Esophagus muscularis mucosa (tissue), 4 donors: ENCODE measurements around the gene KCNQ4. TPM values are rescaled to one million over a fixed set of nuclear protein-coding genes. Genes with fewer than 3 reads are reported as not detected.

Experiments
- DNase-seq: peaks from one replicate; pipeline ENCODE4 v3.0.0-alpha.2; 2017; ENCODE audit errors: extremely low spot score
- H3K27ac ChIP-seq, 4 donors: fragments of 200-600 bp; sonication (generic); replicated peaks in 1 of 4; 1 replicate in 3 of 4; 2 replicates in 1 of 4; pipeline ENCODE4 v1.5.1; 2016 to 2019; ENCODE audit warnings: mild to moderate bottlenecking in 1 of 4
- H3K27me3 ChIP-seq, 4 donors: fragments of 200-600 bp; sonication (generic); one replicate each; pipeline versions ENCODE4 v1.5.1 to v1.6.0; 2016 to 2019
- H3K36me3 ChIP-seq, 4 donors: fragments of 200-600 bp; sonication (generic); one replicate each; pipeline ENCODE4 v1.5.1; 2016 to 2019
- H3K4me1 ChIP-seq, 4 donors: fragments of 200-600 bp; sonication (generic); one replicate each; pipeline ENCODE4 v1.5.1; 2016 to 2019
- H3K4me3 ChIP-seq, 4 donors: fragments of 200-600 bp; sonication (generic); 1 replicate in 2 of 4; 2 replicates in 2 of 4; pipeline ENCODE4 v1.5.1; 2016 to 2019; ENCODE audit warnings: mild to moderate bottlenecking in 4 of 4, moderate library complexity in 1 of 4
- H3K9me3 ChIP-seq, 4 donors: fragments of 200-600 bp; sonication (generic); 1 replicate in 3 of 4; 2 replicates in 1 of 4; pipeline ENCODE4 v1.5.1; 2016 to 2019
- CTCF ChIP-seq, 3 experiments: fragments of 200-600 bp in 2 of 3; fragments of 450-650 bp in 1 of 3; sonication (generic) in 2 of 3; IDR thresholded peaks; one replicate each; pipeline ENCODE4 v1.5.1; 2017 to 2019; ENCODE audit warnings: antibody characterized with exemption in 3 of 3, mild to moderate bottlenecking in 2 of 3, moderate library complexity in 1 of 3
- EP300 ChIP-seq: sonication (generic); formaldehyde crosslinking; IDR thresholded peaks from one replicate; pipeline ENCODE4 v1.6.1; 2017; ENCODE audit warnings: antibody characterized with exemption
- POLR2A ChIP-seq: fragments of 450-650 bp; IDR thresholded peaks from one replicate; pipeline ENCODE4 v1.6.1; 2017; ENCODE audit warnings: antibody characterized with exemption, moderate library complexity, mild to moderate bottlenecking, low read depth
- POLR2AphosphoS5 ChIP-seq, 2 donors: sonication (generic); formaldehyde crosslinking; IDR thresholded peaks; one replicate each; pipeline ENCODE4 v1.6.1; 2017; ENCODE audit warnings: antibody characterized with exemption in 2 of 2
- WGBS: methylation state at CpG from one replicate; pipeline ENCODE4 v1.1.5; 2018; 5-methylcytosine and 5-hydroxymethylcytosine counted together
- intact Hi-C: fragments of 100-400 bp; cut with DNase I; formaldehyde crosslinking; loops from one replicate; pipeline ENCODE4 v1.15.1; 2023
- total RNA-seq, 4 donors: library from RNA; depleted of rRNA; stranded (reverse); fragments of >200 nt; gene quantifications; one replicate each; pipeline versions ENCODE4 v1.1.0 to v1.2.1, GENCODE V29; 2016

Gene KCNQ4
- total RNA-seq, 4 donors from 2014 or later = 9.3 to 22.0 (median 17.1) TPM

GRCh38 chr1:40750451-40750908, 33.1 kb upstream of the KCNQ4 start:
- no peak overlapping the region for H3K4me3 ChIP-seq
- no peak overlapping the region for H3K27ac ChIP-seq
- H3K4me1 ChIP-seq = peaks cover 20 to 41% (median 38%) of the 10 kb centered on the region in 4 donors
- H3K27me3 ChIP-seq = no peaks in the 10 kb centered on the region
- 83% methylated on average over 2 of the region's 2 CpGs for WGBS
- DNase-seq = no peak
- TF ChIP-seq POLR2A (no peak), CTCF (IDR thresholded peaks at IDR 0.05) (no peak), EP300 (no peak), POLR2AphosphoS5 (IDR thresholded peaks at IDR 0.05) (no peak)
- intact Hi-C loops = no loop called here
- no peaks in the 10 kb centered on the region for H3K9me3 ChIP-seq
- peaks cover 29 to 94% (median 57%) of the 10 kb centered on the region in 4 donors for H3K36me3 ChIP-seq

- no peaks in the 10 kb centered on the region for H3K9me3 ChIP-seq
- H3K36me3 ChIP-seq = peaks cover 29 to 95% (median 64%) of the 10 kb centered on the region in 4 donors
- 88% methylated on average over 4 of the region's 4 CpGs for WGBS
- peaks cover 14 to 40% (median 35%) of the 10 kb centered on the region in 4 donors for H3K4me1 ChIP-seq
- no peak overlapping the region for H3K4me3 ChIP-seq
- intact Hi-C loops = no loop called here
- no peak overlapping the region for H3K27ac ChIP-seq
- DNase-seq = no peak
- H3K27me3 ChIP-seq = no peaks in the 10 kb centered on the region
- TF ChIP-seq CTCF (IDR thresholded peaks at IDR 0.05) (no peak), POLR2AphosphoS5 (IDR thresholded peaks at IDR 0.05) (no peak), POLR2A (no peak), EP300 (no peak)
Observed at GRCh38 chr1:40751802-40752201, 31.8 kb upstream of the KCNQ4 start.

- no peak for DNase-seq
- 86% methylated on average over 8 of the region's 8 CpGs for WGBS
- peaks cover 21 to 99% (median 69%) of the 10 kb centered on the region in 4 donors for H3K36me3 ChIP-seq
- no peaks in the 10 kb centered on the region for H3K9me3 ChIP-seq
- no peak for TF ChIP-seq CTCF (IDR thresholded peaks at IDR 0.05)
- TF ChIP-seq POLR2AphosphoS5 (IDR thresholded peaks at IDR 0.05) = no peak
- TF ChIP-seq EP300 = no peak
- no peak for TF ChIP-seq POLR2A
- H3K27ac ChIP-seq = peak overlapping the region; percentile 69 to 83 (median 76)
- intact Hi-C loops = no loop called here
- H3K4me1 ChIP-seq = peaks cover 21 to 55% (median 48%) of the 10 kb centered on the region in 4 donors
- no peak overlapping the region for H3K4me3 ChIP-seq
- no peaks in the 10 kb centered on the region for H3K27me3 ChIP-seq
Observed at GRCh38 chr1:40753142-40753882, 30.3 kb upstream of the KCNQ4 start.

- WGBS = 79% methylated on average over 6 of the region's 8 CpGs
- H3K27me3 ChIP-seq = no peaks in the 10 kb centered on the region
- peaks cover 21 to 64% (median 57%) of the 10 kb centered on the region in 4 donors for H3K4me1 ChIP-seq
- TF ChIP-seq POLR2A = no peak
- peak; percentile 56 for TF ChIP-seq EP300
- peak; percentile 44 to 48 for TF ChIP-seq POLR2AphosphoS5 (IDR thresholded peaks at IDR 0.05)
- no peak for DNase-seq
- no peak overlapping the region for H3K4me3 ChIP-seq
- H3K36me3 ChIP-seq = peaks cover 17 to 99% (median 67%) of the 10 kb centered on the region in 4 donors
- peak overlapping the region; percentile 69 to 83 (median 76) for H3K27ac ChIP-seq
- H3K9me3 ChIP-seq = no peaks in the 10 kb centered on the region
- intact Hi-C loops = no loop called here
Observed at GRCh38 chr1:40754201-40754600, 29.4 kb upstream of the KCNQ4 start.

- intact Hi-C loops = no loop called here
- no peak for TF ChIP-seq CTCF (IDR thresholded peaks at IDR 0.05)
- TF ChIP-seq POLR2AphosphoS5 (IDR thresholded peaks at IDR 0.05) = peak in 1 of 2 donors; percentile 44
- H3K4me3 ChIP-seq = no peak overlapping the region
- H3K9me3 ChIP-seq = no peaks in the 10 kb centered on the region
- no peaks in the 10 kb centered on the region for H3K27me3 ChIP-seq
- DNase-seq = no peak
- WGBS = 60% methylated on average over 4 of the region's 4 CpGs
- peaks cover 9 to 99% (median 64%) of the 10 kb centered on the region in 4 donors for H3K36me3 ChIP-seq
- peak overlapping the region; percentile 69 to 83 (median 76) for H3K27ac ChIP-seq
- peaks cover 21 to 69% (median 60%) of the 10 kb centered on the region in 4 donors for H3K4me1 ChIP-seq
Observed at GRCh38 chr1:40755067-40755466, 28.5 kb upstream of the KCNQ4 start.
